ENCODE data around the gene WDFY1.

WDFY1 gene

GRCh38 chr2:223957092-223957851 lies 12.1 kb upstream of the WDFY1 start, which contains the start of gene MRPL44 (continued):
- TF ChIP-seq BCL11B (tag by site-specific recombination; IDR thresholded peaks at IDR 0.05; ENCODE audit: low read depth) (no peak), ZNF791 (tag by site-specific recombination; IDR thresholded peaks at IDR 0.05) (no peak), ZSCAN18 (tag by site-specific recombination; IDR thresholded peaks at IDR 0.05) (peak; percentile 54; the same call in 1 of the 2 replicates), YY2 (tag by site-specific recombination; IDR thresholded peaks at IDR 0.05) (peak; percentile 98), ZNF529 (tag by site-specific recombination; IDR thresholded peaks at IDR 0.05; ENCODE audit: insufficient replicate concordance) (no peak), ZNF580 (tag by site-specific recombination; IDR thresholded peaks at IDR 0.05) (peak; percentile 88), ZNF530 (tag by site-specific recombination; IDR thresholded peaks at IDR 0.05; ENCODE audit: low read depth) (no peak), ZNF114 (tag by site-specific recombination; IDR thresholded peaks at IDR 0.05) (no peak), KLF1 (tag by site-specific recombination; IDR thresholded peaks at IDR 0.05) (peak; percentile 90), OSR2 (tag by site-specific recombination; IDR thresholded peaks at IDR 0.05) (no peak), ZNF664 (tag by site-specific recombination; IDR thresholded peaks at IDR 0.05) (0 out of 2 replicates have a peak, but pooled peaks have one; percentile 35), ZNF629 (tag by site-specific recombination; IDR thresholded peaks at IDR 0.05) (peak; percentile 80), ZNF16 (tag by site-specific recombination; IDR thresholded peaks at IDR 0.05; ENCODE audit: low read depth) (no peak), ZSCAN23 (tag by site-specific recombination; IDR thresholded peaks at IDR 0.05) (peak; percentile 85; the same call in 1 of the 2 replicates), ZNF621 (tag by site-specific recombination; IDR thresholded peaks at IDR 0.05) (no peak), ZNF76 (tag by site-specific recombination; IDR thresholded peaks at IDR 0.05; ENCODE audit: borderline replicate concordance, low read depth) (peak; percentile 88), ZNF571 (tag by site-specific recombination; IDR thresholded peaks at IDR 0.05) (no peak), ZNF311 (tag by site-specific recombination; IDR thresholded peaks at IDR 0.05; ENCODE audit: borderline replicate concordance) (no peak), KLF9 (tag by site-specific recombination; IDR thresholded peaks at IDR 0.05; ENCODE audit: low read depth) (peak; percentile 50; the same call in 1 of the 2 replicates), ZNF354C (tag by site-specific recombination; IDR thresholded peaks at IDR 0.05; ENCODE audit: borderline replicate concordance, low read depth) (no peak), RBAK (tag by site-specific recombination; IDR thresholded peaks at IDR 0.05) (no peak), KLF8 (tag by site-specific recombination; IDR thresholded peaks at IDR 0.05) (peak; percentile 99), GLIS1 (tag by site-specific recombination; IDR thresholded peaks at IDR 0.05) (0 out of 2 replicates have a peak, but pooled peaks have one; percentile 15)
- TF ChIP-seq, protein P1, sequence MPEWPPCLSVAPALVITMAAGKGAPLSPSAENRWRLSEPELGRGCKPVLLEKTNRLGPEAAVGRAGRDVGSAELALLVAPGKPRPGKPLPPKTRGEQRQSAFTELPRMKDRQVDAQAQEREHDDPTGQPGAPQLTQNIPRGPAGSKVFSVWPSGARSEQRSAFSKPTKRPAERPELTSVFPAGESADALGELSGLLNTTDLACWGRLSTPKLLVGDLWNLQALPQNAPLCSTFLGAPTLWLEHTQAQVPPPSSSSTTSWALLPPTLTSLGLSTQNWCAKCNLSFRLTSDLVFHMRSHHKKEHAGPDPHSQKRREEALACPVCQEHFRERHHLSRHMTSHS (tag by site-specific recombination; IDR thresholded peaks at IDR 0.05) = no peak
- TF ChIP-seq, protein P2, sequence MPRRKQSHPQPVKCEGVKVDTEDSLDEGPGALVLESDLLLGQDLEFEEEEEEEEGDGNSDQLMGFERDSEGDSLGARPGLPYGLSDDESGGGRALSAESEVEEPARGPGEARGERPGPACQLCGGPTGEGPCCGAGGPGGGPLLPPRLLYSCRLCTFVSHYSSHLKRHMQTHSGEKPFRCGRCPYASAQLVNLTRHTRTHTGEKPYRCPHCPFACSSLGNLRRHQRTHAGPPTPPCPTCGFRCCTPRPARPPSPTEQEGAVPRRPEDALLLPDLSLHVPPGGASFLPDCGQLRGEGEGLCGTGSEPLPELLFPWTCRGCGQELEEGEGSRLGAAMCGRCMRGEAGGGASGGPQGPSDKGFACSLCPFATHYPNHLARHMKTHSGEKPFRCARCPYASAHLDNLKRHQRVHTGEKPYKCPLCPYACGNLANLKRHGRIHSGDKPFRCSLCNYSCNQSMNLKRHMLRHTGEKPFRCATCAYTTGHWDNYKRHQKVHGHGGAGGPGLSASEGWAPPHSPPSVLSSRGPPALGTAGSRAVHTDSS (tag by site-specific recombination; IDR thresholded peaks at IDR 0.05) = peak; percentile 40; the same call in 1 of the 2 replicates
- TF ChIP-seq, protein P3, sequence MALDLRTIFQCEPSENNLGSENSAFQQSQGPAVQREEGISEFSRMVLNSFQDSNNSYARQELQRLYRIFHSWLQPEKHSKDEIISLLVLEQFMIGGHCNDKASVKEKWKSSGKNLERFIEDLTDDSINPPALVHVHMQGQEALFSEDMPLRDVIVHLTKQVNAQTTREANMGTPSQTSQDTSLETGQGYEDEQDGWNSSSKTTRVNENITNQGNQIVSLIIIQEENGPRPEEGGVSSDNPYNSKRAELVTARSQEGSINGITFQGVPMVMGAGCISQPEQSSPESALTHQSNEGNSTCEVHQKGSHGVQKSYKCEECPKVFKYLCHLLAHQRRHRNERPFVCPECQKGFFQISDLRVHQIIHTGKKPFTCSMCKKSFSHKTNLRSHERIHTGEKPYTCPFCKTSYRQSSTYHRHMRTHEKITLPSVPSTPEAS (tag by site-specific recombination; IDR thresholded peaks at IDR 0.05) = peak; percentile 62; the same call in 1 of the 2 replicates
- TF ChIP-seq, protein P4, sequence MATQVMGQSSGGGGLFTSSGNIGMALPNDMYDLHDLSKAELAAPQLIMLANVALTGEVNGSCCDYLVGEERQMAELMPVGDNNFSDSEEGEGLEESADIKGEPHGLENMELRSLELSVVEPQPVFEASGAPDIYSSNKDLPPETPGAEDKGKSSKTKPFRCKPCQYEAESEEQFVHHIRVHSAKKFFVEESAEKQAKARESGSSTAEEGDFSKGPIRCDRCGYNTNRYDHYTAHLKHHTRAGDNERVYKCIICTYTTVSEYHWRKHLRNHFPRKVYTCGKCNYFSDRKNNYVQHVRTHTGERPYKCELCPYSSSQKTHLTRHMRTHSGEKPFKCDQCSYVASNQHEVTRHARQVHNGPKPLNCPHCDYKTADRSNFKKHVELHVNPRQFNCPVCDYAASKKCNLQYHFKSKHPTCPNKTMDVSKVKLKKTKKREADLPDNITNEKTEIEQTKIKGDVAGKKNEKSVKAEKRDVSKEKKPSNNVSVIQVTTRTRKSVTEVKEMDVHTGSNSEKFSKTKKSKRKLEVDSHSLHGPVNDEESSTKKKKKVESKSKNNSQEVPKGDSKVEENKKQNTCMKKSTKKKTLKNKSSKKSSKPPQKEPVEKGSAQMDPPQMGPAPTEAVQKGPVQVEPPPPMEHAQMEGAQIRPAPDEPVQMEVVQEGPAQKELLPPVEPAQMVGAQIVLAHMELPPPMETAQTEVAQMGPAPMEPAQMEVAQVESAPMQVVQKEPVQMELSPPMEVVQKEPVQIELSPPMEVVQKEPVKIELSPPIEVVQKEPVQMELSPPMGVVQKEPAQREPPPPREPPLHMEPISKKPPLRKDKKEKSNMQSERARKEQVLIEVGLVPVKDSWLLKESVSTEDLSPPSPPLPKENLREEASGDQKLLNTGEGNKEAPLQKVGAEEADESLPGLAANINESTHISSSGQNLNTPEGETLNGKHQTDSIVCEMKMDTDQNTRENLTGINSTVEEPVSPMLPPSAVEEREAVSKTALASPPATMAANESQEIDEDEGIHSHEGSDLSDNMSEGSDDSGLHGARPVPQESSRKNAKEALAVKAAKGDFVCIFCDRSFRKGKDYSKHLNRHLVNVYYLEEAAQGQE (tag by site-specific recombination; IDR thresholded peaks at IDR 0.05) = peak; percentile 63
- TF ChIP-seq, protein P5, sequence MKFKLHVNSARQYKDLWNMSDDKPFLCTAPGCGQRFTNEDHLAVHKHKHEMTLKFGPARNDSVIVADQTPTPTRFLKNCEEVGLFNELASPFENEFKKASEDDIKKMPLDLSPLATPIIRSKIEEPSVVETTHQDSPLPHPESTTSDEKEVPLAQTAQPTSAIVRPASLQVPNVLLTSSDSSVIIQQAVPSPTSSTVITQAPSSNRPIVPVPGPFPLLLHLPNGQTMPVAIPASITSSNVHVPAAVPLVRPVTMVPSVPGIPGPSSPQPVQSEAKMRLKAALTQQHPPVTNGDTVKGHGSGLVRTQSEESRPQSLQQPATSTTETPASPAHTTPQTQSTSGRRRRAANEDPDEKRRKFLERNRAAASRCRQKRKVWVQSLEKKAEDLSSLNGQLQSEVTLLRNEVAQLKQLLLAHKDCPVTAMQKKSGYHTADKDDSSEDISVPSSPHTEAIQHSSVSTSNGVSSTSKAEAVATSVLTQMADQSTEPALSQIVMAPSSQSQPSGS (tag by site-specific recombination; IDR thresholded peaks at IDR 0.05; ENCODE audit: low read depth) = no peak
